Spinal cord (tissue), 10 donors: ENCODE results near the gene ADGRG1. TPM values are rescaled to one million over a fixed set of nuclear protein-coding genes. Genes with fewer than 3 reads are reported as not detected.

Experiments used
- DNase-seq, 6 donors: peaks; one replicate each; pipeline versions ENCODE4 v3.0.0 to v3.0.0-alpha.2; 2013 to 2015; ENCODE audit warnings: low spot score in 6 of 6, low read depth in 4 of 6
- H3K27ac ChIP-seq: one replicate; pipeline ENCODE4 v1.5.1; 2013; ENCODE audit warnings: low read depth, low read length, control low read depth
- H3K27me3 ChIP-seq: one replicate; pipeline ENCODE4 v1.6.1; 2013; ENCODE audit warnings: low read length; ENCODE audit not compliant: control insufficient read depth, insufficient read depth
- H3K36me3 ChIP-seq: one replicate; pipeline ENCODE4 v1.6.1; 2013; ENCODE audit warnings: low read length; ENCODE audit not compliant: control insufficient read depth, insufficient read depth
- H3K4me1 ChIP-seq: one replicate; pipeline ENCODE4 v1.6.1; 2013; ENCODE audit warnings: low read length; ENCODE audit not compliant: control insufficient read depth, insufficient read depth
- H3K4me3 ChIP-seq: one replicate; pipeline ENCODE4 v1.5.1; 2013; ENCODE audit warnings: low read depth, low read length, control low read depth
- H3K9me3 ChIP-seq: one replicate; pipeline ENCODE4 v1.6.1; 2013; ENCODE audit warnings: low read length; ENCODE audit not compliant: control insufficient read depth, insufficient read depth
- whole genome bisulfite sequencing: methylation state at CpG from one replicate; pipeline ENCODE4 v1.1.5; 2013; ENCODE audit warnings: missing lambda C conversion rate; ENCODE audit not compliant: insufficient coverage; 5-methylcytosine and 5-hydroxymethylcytosine counted together
- polyA plus RNA-seq, 2 donors: library from polyadenylated mRNA; unstranded; fragments of 120-200 nt; gene quantifications; one replicate each; pipeline ENCODE4 v1.2.1, GENCODE V29; 2013; ENCODE audit not compliant: insufficient read length in 2 of 2
- total RNA-seq, 2 donors: library from RNA; depleted of rRNA in 1 of 2; stranded (reverse); fragments of 120-200 nt in 1 of 2; fragments of >200 nt in 1 of 2; gene quantifications; one replicate each; pipeline versions ENCODE4 v1.2.3 to v1.2.4, GENCODE V29; 2013 to 2014
- donor health status: healthy.

The ADGRG1 gene
- total and polyA plus RNA-seq, 4 donors = 30.1 to 367 (median 189) TPM

DNA sequence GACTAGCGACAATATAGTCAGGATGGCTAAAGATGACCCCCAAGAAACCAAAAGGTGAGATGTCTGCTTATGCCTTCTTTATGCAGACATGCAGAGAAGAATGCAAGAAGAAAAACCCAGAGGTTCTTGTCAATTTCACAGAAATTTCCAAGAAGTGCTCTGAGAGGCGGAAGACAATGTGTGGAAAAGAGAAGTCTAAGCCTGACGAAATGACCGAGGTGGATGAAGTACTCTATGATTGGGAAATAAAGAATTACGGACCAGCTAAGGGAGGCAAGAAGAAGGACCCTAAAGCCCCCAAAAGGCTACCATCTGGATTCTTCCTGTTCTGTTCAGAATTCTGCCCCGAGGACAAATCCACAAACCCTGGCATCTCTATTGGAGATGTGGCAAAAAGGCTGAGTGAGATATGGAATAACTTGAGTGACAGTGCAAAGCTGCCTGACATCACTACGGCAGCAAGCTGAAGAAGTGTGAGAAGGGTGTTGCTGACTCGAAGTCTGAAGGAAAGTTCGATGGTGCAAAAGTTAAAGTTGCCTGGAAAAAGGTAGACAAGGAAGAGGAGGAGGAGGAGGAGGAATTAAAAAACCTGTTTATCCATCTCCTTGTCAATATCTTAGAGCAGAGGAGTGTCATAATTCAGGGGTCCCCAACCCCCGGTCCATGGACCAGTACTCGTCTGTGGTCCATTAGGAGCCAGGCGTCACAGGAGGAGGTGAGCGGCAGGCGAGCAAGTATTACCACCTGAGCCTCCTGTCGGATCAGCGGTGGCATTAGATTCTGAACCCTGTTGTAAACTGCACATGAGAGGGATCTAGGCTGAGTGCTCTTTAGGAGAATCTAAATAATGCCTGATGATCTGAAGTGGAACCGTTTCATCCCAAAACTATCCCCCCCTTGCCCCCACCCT is 25.1 kb upstream of the ADGRG1 start:
- H3K36me3 ChIP-seq = no peaks in the 10 kb centered on the region
- H3K4me1 ChIP-seq = peaks cover 24% of the 10 kb centered on the region
- no peak overlapping the region for H3K4me3 ChIP-seq
- no peak overlapping the region for H3K27ac ChIP-seq
- peaks cover under 1% of the 10 kb centered on the region for H3K9me3 ChIP-seq
- 75% methylated on average over 15 of the region's 17 CpGs for WGBS
- no peak for DNase-seq
- H3K27me3 ChIP-seq = no peaks in the 10 kb centered on the region

DNA sequence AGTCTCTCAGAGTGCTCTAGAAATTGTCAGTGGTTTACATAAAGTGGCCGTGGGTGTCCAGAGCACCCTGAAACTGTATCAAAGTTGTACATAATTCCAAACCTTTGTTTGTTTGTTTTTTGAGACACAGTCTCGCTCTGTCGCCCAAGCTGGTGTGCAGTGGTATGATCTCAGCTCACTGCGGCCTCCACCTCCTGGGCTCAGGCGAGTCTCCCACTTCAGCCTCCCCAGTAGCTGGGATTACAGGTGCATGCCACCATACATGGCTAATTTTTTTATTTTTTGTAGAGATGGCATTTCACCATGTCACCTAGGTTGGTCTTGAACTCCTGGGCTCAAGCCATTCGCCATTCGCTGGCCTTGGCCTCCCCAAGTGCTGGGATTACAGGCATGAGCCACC is 24.3 kb upstream of the ADGRG1 start:
- Histone ChIP-seq H3K4me1 (peaks cover 24% of the 10 kb centered on the region), H3K27ac (no peak overlapping the region), H3K4me3 (no peak overlapping the region), H3K9me3 (no peaks in the 10 kb centered on the region), H3K27me3 (no peaks in the 10 kb centered on the region), H3K36me3 (no peaks in the 10 kb centered on the region)
- no peak for DNase-seq
- WGBS = 97% methylated on average over 5 of the region's 7 CpGs

DNA sequence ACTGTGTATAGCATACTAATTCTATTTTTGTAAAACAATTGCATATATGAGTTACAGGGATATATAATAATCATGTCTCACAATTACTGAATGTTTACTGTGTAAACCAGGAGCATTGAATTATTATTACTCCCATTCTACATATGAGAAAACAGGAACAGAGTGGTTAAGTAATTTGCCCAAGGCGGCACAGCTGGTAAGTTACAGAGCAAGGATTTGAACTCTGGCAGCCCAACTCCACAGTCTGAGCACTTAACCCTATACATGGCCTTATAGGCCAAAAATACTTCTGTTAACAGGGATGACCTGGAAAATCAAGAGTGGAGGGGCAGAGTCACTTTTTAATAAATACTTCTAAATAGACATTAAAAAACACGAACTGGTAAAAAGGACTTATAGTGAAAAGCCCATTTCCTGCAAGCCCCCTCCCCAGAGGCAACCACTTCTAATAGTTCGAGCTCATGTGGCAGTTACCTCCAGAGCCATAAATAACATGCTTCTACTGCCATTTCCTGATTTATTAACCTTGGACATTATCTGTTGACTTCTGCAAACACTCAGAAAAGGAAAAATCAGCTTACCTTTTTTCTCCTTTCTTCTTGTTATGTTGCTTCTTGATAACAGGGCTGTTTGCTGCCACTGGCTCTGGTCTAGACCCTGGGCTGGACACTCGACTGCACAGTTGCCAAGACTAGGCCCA is 22.1 kb upstream of the ADGRG1 start:
- WGBS = 58% methylated on average over 3 of the region's 4 CpGs
- Histone ChIP-seq H3K4me1 (peaks cover 29% of the 10 kb centered on the region), H3K4me3 (no peak overlapping the region), H3K27ac (no peak overlapping the region), H3K9me3 (no peaks in the 10 kb centered on the region), H3K36me3 (no peaks in the 10 kb centered on the region), H3K27me3 (no peaks in the 10 kb centered on the region)
- DNase-seq = no peak

DNA sequence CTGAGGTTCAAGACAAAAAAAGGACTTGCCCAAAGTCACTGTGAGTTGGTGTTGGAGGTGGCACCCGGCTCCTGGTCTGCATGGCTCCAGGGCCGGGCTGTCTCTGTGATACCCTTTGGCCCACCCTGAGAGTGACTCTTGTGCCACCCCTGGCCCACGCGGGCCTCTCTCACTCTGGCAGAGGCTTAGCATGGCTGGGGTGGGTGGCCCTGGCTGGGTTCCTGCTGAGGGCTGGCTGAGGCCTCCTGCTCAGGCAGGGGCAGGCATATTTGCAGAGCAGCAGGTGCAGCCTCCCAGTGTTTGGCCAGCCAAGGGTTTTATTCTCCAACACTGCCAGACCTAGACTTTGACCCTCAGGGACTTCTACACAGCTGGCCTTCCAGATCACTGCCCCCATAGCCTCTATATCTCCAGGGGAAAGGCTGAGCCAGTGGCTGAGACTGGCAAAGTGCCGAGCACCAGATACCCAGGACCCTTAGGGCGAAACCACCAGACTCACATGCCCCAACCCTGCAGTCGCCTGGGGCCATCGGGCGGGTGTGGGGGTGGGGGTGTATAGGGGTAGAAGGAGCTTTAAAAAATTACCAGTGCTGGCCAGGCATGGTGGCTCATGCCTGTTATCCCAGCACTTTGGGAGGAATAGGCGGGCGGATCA is 21.5 kb upstream of the ADGRG1 start:
- Histone ChIP-seq H3K36me3 (no peaks in the 10 kb centered on the region), H3K4me1 (peaks cover 29% of the 10 kb centered on the region), H3K27me3 (no peaks in the 10 kb centered on the region), H3K27ac (no peak overlapping the region), H3K9me3 (no peaks in the 10 kb centered on the region), H3K4me3 (no peak overlapping the region)
- peak in 1 of 6 donors; percentile 23 for DNase-seq
- WGBS = 69% methylated on average over 6 of the region's 11 CpGs

DNA sequence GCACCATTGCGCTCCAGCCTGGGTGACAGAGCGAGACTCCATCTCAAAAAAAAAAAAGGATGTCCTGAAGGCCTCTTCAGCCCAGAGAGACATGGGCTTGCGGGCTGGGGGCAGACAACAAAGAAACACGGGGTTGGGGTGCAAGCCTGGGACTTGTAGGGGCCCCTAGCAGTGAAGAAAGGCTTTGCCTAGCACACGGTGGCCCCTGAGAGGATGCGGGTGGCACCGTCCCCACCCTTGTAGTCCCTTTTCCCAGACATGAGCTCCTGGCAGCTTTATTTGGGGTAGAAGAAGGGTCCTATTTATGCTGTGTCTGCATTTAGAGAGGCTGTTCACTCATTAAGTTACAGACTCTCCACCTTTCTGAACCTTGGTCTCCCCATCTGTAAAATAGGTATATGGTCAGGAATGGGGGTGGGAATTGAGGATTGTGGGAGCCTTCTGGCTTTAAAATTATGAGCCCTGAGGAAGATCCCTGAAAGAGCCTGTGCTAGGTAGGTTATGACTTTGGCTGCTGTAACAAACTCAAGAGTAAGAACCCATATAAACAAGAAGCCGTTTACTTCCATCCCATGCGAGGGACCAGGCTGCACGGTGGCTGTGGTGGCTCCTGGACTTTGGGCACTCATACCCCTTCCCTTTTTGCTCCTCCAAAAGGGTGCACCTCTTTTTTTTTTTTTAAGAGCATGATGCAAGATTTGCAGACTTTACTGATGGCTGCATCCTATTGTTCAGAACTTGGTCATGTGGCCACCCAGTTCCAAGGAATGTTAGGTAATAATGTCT is 20.6 kb upstream of the ADGRG1 start:
- Histone ChIP-seq H3K4me1 (peaks cover 29% of the 10 kb centered on the region), H3K27ac (no peak overlapping the region), H3K9me3 (no peaks in the 10 kb centered on the region), H3K4me3 (no peak overlapping the region), H3K27me3 (no peaks in the 10 kb centered on the region), H3K36me3 (no peaks in the 10 kb centered on the region)
- WGBS = 100% methylated on average over 4 of the region's 10 CpGs
- DNase-seq = no peak

DNA sequence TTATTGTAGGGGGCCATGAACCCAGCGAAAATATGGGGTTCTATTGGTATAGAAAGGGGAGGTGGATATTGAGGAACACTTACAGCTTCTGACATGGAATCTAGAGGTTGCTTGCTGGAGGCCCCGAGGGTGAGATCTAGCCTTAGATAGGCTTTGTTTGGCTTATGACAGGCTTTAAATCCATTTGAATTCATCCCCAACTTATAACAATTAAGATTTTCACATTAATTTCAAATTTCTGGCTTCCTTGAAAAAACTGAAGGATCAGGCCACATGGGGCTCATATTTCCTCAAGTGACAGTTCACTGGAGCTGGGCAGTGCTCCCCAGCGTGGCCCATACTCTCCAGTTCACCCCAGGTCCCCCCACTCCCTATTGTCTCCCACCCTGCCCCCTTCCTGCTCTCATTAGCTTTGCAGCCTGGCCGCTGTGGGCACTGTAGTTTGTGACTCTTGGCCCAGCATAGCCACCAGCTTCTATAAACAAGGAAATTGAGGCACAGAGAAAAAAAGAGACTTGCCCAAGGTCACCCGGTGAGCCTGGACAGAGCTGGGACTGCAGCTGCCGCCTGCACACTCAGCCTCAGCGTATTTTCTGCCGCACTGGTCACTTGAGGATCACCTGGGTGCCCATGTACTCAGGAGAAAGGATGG is 19.8 kb upstream of the ADGRG1 start:
- Histone ChIP-seq H3K4me1 (peaks cover 29% of the 10 kb centered on the region), H3K27ac (no peak overlapping the region), H3K4me3 (no peak overlapping the region), H3K9me3 (no peaks in the 10 kb centered on the region), H3K27me3 (no peaks in the 10 kb centered on the region), H3K36me3 (no peaks in the 10 kb centered on the region)
- WGBS = 88% methylated on average over 6 of the region's 8 CpGs
- no peak for DNase-seq

DNA sequence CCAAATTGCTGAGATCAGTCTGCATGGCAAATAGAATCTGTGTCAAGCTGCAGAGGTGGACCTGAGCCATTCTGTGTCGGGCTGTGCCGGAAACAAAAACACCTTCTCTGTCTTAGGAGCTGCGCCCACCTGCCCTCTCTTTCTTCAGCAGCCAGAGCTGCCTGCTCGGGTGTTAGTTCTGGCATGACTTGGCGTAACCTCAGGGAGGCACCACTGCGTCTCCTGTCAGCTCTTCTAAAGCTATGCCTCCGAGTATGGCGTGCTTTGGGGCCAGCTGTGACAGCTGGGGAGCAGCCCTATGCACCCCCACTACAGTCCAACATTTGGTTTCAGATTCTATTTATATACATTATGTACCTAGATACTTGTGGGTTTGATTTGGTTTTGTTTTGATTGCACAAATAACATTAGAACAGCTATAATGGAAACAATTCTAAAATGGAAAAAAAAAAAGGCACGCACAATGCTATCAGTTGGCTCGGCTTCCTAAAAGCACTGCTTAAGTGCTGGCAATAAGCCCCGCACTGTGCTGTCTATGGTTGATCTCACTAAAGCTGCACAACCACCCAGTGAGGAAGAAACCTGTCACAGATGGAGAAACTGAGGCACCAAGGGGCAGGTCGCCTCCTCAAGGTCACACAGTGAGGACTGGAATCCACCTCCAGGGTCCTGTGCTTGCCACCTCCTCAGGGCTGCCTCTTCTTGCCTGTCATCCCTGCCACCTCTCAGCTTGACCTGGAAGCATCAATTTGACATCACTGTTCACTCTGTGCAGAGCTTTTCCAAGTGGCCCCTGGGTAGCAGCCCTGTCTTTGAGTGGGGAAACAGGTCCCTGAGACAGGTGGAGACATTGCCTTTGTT is 18.7 kb upstream of the ADGRG1 start:
- Histone ChIP-seq H3K4me1 (peaks cover 26% of the 10 kb centered on the region), H3K4me3 (no peak overlapping the region), H3K36me3 (no peaks in the 10 kb centered on the region), H3K27me3 (no peaks in the 10 kb centered on the region), H3K27ac (no peak overlapping the region), H3K9me3 (no peaks in the 10 kb centered on the region)
- peak in 1 of 6 donors; percentile 70 for DNase-seq
- 60% methylated on average over 9 of the region's 12 CpGs for WGBS

DNA sequence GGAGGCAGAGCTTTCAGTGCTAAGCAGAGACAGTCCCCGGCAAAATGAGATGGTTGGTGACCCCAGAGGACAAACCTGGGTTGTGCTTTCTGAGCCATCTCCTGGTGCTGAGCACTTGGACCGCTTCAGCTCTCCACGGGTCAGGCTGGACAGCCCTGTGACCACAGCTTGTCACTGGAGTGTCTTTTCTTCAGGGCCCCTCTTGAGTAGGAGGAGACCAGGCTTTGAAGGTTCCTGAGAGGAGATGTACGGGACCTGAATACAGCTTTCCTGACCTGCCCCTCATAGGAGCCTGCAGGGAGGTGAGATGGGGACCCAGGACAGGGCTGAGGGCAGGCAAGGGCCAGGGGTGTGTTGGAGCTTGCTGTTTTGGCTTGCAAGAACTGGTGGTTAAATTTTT is 17.8 kb upstream of the ADGRG1 start:
- H3K27ac ChIP-seq = no peak overlapping the region
- no peaks in the 10 kb centered on the region for H3K27me3 ChIP-seq
- 91% methylated on average over 4 of the region's 4 CpGs for WGBS
- no peak for DNase-seq
- peaks cover 22% of the 10 kb centered on the region for H3K4me1 ChIP-seq
- no peaks in the 10 kb centered on the region for H3K36me3 ChIP-seq
- H3K9me3 ChIP-seq = no peaks in the 10 kb centered on the region
- H3K4me3 ChIP-seq = no peak overlapping the region
